PFSK-1 (cell line): Measurements from ENCODE around the gene DIP2C.

Experiments used
- FOXP2 ChIP-seq: optimal IDR thresholded peaks from 2 replicates; pipeline ENCODE3; 2011; ENCODE audit warnings: borderline replicate concordance, control low read depth, inconsistent platforms; ENCODE audit not compliant: insufficient read depth; ENCODE audit errors: extremely low read length, extremely low read depth
- POLR2AphosphoS5 ChIP-seq: IDR thresholded peaks from 2 replicates; pipeline ENCODE4 v1.6.1; 2012; ENCODE audit warnings: low read depth, mild to moderate bottlenecking, control low read depth, low read length, moderate library complexity
- SIN3A ChIP-seq: IDR thresholded peaks from 2 replicates; pipeline ENCODE4 v1.6.1; 2012; ENCODE audit warnings: mild to moderate bottlenecking, low read length, moderate library complexity, borderline replicate concordance; ENCODE audit not compliant: insufficient read depth
- TAF1 ChIP-seq: IDR thresholded peaks from 2 replicates; pipeline ENCODE4 v1.6.1; 2012; ENCODE audit warnings: low read length, control low read depth, borderline replicate concordance; ENCODE audit not compliant: insufficient read depth
- TF ChIP-seq, protein P1 (sequence below), 2 experiments: IDR thresholded peaks; 2 replicates each; pipeline versions ENCODE4 v1.6.1 to v1.8.0; 2011 to 2012; ENCODE audit warnings: low read depth in 2 of 2, low read length in 2 of 2, control low read depth in 1 of 2, inconsistent platforms in 1 of 2, mild to moderate bottlenecking in 1 of 2, moderate library complexity in 1 of 2; ENCODE audit not compliant: insufficient read depth in 1 of 2

Gene DIP2C

DNA sequence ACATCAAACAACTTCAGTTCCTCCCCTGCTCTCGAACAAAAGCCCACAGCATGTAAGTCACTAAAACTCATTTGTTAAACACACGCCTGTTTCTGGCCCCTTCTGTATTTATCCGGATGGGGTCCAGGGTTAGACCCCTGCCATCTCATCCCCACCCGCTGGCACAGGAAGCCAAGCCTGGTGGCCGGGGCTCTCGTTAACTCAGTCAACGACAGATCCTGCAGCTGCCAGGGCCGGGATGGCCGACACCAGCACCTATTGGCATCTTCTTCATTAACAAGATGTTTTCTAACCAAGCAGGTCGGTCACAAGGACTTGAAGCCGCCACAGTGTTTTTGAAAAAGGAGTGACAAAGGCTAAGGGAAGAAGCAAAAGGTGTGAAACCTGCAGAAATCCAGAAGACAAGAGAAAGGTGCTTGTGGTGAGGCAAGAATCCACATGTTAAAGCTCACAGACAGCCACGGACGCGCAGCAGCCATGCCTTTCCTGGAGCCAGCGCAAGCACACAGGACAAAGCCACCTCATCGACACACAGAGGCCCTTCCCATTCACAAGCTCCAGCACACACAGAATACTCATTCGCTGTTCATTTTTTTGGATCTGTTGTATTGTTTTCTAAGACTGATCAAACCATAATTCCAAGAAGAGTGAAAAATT is 202.7 kb downstream of the DIP2C start:
- TF ChIP-seq POLR2AphosphoS5 (no peak), TAF1 (no peak), FOXP2 (no peak), SIN3A (no peak)
- TF ChIP-seq, protein P1, sequence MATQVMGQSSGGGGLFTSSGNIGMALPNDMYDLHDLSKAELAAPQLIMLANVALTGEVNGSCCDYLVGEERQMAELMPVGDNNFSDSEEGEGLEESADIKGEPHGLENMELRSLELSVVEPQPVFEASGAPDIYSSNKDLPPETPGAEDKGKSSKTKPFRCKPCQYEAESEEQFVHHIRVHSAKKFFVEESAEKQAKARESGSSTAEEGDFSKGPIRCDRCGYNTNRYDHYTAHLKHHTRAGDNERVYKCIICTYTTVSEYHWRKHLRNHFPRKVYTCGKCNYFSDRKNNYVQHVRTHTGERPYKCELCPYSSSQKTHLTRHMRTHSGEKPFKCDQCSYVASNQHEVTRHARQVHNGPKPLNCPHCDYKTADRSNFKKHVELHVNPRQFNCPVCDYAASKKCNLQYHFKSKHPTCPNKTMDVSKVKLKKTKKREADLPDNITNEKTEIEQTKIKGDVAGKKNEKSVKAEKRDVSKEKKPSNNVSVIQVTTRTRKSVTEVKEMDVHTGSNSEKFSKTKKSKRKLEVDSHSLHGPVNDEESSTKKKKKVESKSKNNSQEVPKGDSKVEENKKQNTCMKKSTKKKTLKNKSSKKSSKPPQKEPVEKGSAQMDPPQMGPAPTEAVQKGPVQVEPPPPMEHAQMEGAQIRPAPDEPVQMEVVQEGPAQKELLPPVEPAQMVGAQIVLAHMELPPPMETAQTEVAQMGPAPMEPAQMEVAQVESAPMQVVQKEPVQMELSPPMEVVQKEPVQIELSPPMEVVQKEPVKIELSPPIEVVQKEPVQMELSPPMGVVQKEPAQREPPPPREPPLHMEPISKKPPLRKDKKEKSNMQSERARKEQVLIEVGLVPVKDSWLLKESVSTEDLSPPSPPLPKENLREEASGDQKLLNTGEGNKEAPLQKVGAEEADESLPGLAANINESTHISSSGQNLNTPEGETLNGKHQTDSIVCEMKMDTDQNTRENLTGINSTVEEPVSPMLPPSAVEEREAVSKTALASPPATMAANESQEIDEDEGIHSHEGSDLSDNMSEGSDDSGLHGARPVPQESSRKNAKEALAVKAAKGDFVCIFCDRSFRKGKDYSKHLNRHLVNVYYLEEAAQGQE (IDR thresholded peaks at IDR 0.05; ENCODE audit: insufficient read depth in 1 of 2, low read depth in 2 of 2, low read length in 2 of 2): no peak

DNA sequence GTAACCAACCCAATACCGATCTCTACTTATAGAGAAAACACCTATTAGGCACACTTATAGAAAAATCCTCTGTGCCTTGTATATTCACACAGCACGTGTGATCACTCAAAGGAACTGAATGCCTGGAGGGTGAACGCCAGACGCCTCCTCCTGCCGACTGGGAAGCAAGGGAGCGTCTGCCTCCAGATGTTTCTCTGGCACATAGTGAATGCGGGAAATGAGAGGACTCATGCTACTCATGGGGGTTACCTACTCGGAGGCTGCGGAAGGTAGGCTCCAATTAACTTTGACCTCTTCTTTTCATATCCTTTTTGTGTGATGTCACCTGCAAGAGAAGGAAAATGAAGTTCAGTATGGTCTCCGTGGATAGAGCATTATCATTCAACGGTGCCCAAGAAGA is 203.3 kb downstream of the DIP2C start:
- TF ChIP-seq, protein P1 (IDR thresholded peaks at IDR 0.05; ENCODE audit: insufficient read depth in 1 of 2, low read depth in 2 of 2, low read length in 2 of 2): no peak
- 0 out of 2 replicates have a peak, but pooled peaks have one; percentile 27 for TF ChIP-seq SIN3A

DNA sequence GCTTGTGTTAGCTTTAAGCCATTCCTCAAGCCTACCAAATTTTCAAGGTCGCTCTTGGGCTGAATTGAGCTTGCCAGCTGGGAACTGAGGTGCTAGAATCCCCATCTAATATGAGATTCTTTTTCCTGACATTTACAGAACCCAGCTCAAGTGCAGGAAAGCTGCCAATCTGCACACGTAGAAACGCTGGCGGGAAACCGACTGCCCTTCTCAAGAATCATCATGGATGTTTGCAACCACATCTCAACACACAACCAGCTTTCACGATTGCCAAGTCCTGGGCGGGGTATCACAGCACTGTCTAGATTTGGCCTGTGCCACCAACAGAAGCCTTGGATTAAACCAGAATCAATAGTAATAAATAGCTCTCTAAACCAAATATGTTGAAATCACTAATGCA is 203.7 kb downstream of the DIP2C start:
- TF ChIP-seq POLR2AphosphoS5 (no peak), SIN3A (no peak), FOXP2 (no peak), TAF1 (no peak)
- TF ChIP-seq, protein P1 (IDR thresholded peaks at IDR 0.05; ENCODE audit: insufficient read depth in 1 of 2, low read depth in 2 of 2, low read length in 2 of 2): no peak

DNA sequence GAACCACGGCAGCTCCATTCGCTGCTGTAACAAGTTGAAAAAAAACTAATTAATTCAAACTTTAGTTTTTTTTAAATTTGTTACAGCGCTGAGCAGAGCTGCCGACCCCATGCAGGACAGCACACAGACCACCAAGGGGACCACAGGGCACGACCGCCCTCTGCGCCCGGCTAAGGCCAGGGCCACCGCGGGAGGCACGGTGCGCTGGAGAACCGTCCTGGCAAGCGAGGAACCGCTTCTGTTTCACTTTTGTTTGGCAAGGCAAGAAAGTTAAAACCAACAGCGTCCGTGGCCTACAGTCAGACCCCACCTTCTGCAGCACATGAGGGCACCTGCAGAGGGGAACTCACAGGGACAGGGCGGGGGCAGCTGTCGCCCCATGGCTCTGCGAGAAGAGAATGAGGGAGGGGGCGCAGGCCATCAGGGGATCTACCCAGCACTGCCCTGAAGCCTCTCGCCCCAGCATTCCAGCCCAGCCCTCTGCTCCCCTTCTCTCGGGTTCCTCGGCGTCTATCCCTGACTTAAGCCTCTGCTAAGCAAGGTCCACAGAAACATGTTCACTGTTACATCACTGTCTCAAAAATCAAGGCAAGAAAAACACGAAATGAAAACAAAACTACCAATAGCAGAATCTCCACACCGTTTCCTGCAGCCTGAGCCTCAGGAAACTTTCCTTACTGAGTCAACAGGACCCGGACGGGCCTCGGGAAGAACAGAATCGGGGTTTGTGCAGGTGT is 204.4 kb downstream of the DIP2C start:
- no peak for TF ChIP-seq SIN3A
- TF ChIP-seq TAF1: no peak
- TF ChIP-seq, protein P1 (IDR thresholded peaks at IDR 0.05; ENCODE audit: insufficient read depth in 1 of 2, low read depth in 2 of 2, low read length in 2 of 2): no peak
- no peak for TF ChIP-seq FOXP2
- no peak for TF ChIP-seq POLR2AphosphoS5

DNA sequence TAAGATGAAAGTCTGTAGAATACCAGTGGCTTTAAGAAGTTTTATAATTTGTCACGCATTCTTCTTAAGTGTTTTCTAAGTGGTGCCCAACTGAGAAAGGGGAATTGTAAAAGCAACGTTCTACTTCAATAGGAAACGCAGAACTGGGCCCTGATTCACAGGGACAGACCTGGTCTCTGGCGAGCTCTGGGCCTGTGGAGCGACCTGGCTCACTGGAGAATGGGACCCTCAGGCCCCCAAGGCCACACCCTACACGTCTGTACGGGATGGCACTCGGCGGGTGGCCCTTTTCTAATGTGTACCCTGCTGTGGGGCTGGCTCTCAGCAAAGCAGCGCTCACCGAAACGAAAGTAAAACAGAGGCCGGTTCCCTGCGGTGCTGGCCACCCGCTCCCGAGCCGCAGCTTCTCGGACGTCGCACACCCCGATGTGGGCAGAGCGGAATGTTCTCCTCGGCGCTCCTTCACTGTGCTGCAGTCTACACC is 205.0 kb downstream of the DIP2C start:
- TF ChIP-seq POLR2AphosphoS5 (no peak), TAF1 (no peak), FOXP2 (no peak), SIN3A (no peak)
- TF ChIP-seq, protein P1 (IDR thresholded peaks at IDR 0.05; ENCODE audit: insufficient read depth in 1 of 2, low read depth in 2 of 2, low read length in 2 of 2): no peak
